ENCODE data around the gene PPCDC.

GRCh38 chr15:75068748-75069147 is 45.4 kb downstream of the PPCDC start:
- no peak for TF ChIP-seq MAX (IDR thresholded peaks at IDR 0.05; ENCODE audit: low read depth)
- TF ChIP-seq CTCF (IDR thresholded peaks at IDR 0.05) = no peak
- no peak for TF ChIP-seq EP300 (IDR thresholded peaks at IDR 0.05; ENCODE audit: borderline replicate concordance in 1 of 2, low read depth in 1 of 2, low read length in 1 of 2)
- TF ChIP-seq TCF12 (IDR thresholded peaks at IDR 0.05) = no peak
- TF ChIP-seq SIN3A (IDR thresholded peaks at IDR 0.05; ENCODE audit: borderline replicate concordance, low read depth, low read length) = no peak
